Suprapubic skin (tissue), 4 donors: Measurements from ENCODE around the gene GNAZ.

ENCODE experiments used
- POLR2A ChIP-seq, 2 donors: fragments of 450-650 bp; IDR thresholded peaks; one replicate each; pipeline ENCODE4 v1.6.1; 2017; ENCODE audit warnings: antibody characterized with exemption in 2 of 2, mild to moderate bottlenecking in 2 of 2, moderate library complexity in 2 of 2
- POLR2AphosphoS5 ChIP-seq, 3 donors: sonication (generic); formaldehyde crosslinking; IDR thresholded peaks; one replicate each; pipeline ENCODE4 v1.6.1; 2017; ENCODE audit warnings: antibody characterized with exemption in 3 of 3
- TF ChIP-seq, protein P1 (sequence below), 2 donors: fragments of 200-600 bp in 1 of 2; fragments of 450-650 bp in 1 of 2; sonication (generic) in 1 of 2; IDR thresholded peaks; one replicate each; pipeline ENCODE4 v1.5.1; 2016 to 2019; ENCODE audit warnings: antibody characterized with exemption in 2 of 2, mild to moderate bottlenecking in 1 of 2, moderate library complexity in 1 of 2

DNA sequence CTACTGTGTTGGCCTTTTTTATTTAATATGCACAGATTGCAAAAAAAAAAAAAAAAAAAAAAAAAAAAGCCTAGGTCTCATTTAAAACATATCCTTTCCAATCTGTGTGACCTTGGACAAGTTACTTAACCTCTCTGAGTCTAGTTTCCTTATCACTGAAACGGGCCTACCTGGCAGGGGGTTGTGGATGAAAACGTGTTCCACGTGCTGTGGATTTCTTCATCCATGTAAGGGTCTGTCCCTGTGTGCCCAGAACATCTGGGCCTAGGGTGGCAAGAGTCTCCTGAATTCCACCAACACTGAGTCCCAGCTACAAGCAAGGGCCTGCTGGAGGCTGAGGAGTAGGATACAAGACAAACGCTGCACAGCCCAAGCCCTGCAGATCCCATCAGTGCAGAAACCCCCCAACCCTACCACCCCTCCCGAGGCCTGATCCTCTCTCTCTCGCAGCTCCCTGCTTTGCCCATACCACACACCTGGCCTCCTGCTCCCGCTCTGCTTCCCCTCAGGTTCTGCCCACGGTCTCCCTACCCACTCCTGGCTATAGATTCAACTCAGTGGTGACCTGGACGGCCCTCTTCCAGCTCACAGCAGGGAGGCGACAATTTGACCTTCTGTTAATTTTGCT is 4.7 kb upstream of the GNAZ start:
- TF ChIP-seq, protein P1, sequence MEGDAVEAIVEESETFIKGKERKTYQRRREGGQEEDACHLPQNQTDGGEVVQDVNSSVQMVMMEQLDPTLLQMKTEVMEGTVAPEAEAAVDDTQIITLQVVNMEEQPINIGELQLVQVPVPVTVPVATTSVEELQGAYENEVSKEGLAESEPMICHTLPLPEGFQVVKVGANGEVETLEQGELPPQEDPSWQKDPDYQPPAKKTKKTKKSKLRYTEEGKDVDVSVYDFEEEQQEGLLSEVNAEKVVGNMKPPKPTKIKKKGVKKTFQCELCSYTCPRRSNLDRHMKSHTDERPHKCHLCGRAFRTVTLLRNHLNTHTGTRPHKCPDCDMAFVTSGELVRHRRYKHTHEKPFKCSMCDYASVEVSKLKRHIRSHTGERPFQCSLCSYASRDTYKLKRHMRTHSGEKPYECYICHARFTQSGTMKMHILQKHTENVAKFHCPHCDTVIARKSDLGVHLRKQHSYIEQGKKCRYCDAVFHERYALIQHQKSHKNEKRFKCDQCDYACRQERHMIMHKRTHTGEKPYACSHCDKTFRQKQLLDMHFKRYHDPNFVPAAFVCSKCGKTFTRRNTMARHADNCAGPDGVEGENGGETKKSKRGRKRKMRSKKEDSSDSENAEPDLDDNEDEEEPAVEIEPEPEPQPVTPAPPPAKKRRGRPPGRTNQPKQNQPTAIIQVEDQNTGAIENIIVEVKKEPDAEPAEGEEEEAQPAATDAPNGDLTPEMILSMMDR (IDR thresholded peaks at IDR 0.05) = no peak
- no peak for TF ChIP-seq POLR2AphosphoS5 (IDR thresholded peaks at IDR 0.05)
- no peak for TF ChIP-seq POLR2A (IDR thresholded peaks at IDR 0.05)
